ENCODE measurements around the gene LZIC. TPM values are rescaled to one million over a fixed set of nuclear protein-coding genes. Genes with fewer than 3 reads are reported as not detected.

Gene LZIC
- total and polyA plus RNA-seq, 9 of the 15 experiments (the other 6 are each of a cell fraction or from before 2014, with no cell fraction given): 32.9 to 109 (median 61.7) TPM

DNA sequence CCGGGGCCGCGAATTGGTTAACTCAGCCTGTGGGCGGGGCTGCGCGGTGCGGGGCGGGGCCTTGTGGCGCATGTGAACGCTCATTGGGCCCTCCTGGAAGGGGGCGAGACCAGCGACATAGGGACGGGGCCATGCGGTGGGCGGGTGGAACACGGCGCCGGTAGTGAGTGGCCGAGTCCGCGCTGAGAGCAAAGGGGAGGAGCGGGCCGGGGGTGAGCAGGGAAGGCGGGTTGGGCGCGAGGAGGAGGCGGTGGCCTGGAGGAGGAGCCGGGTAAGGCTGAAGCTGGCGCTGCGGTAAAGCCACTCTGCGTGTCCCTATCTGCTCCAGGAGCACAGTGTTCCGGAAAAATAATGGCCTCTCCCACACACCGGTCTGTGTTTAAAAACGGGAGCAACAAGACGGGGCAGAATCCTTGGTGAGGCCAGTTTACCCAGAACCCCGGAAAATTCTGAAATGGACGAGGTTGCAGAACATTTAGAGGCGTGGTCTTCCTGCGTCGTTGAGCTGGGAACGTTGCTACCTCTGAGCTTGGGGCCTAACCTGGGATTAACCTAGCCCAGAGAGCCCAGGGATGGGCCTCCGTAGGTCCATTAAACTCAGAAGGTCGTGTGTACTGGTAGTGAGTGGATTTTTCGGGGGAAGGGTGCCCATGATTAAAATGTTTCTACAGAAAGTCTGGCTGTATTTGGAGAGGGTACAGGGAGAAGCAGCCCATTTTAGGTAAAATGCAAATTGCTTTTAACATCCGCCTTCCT is 32.6 kb downstream of the LZIC start (continued):
- peak; percentile 84 for TF ChIP-seq NFRKB (IDR thresholded peaks at IDR 0.05; ENCODE audit: low read depth)
- TF ChIP-seq ARHGAP35 (IDR thresholded peaks at IDR 0.05; ENCODE audit: partially characterized antibody): no peak
- no peak for TF ChIP-seq ILK (tag; IDR thresholded peaks at IDR 0.05; ENCODE audit: borderline replicate concordance, low read depth)
- peak; percentile 65 for TF ChIP-seq HNRNPLL (IDR thresholded peaks at IDR 0.05; ENCODE audit: low read depth, low read length, poor library complexity, severe bottlenecking)
- peak; percentile 46; the same call in 1 of the 2 replicates for TF ChIP-seq NFXL1 (CRISPR knock-in tag; IDR thresholded peaks at IDR 0.05)
- TF ChIP-seq ILF3 (IDR thresholded peaks at IDR 0.05; ENCODE audit: borderline replicate concordance): no peak
- TF ChIP-seq, protein P1, sequence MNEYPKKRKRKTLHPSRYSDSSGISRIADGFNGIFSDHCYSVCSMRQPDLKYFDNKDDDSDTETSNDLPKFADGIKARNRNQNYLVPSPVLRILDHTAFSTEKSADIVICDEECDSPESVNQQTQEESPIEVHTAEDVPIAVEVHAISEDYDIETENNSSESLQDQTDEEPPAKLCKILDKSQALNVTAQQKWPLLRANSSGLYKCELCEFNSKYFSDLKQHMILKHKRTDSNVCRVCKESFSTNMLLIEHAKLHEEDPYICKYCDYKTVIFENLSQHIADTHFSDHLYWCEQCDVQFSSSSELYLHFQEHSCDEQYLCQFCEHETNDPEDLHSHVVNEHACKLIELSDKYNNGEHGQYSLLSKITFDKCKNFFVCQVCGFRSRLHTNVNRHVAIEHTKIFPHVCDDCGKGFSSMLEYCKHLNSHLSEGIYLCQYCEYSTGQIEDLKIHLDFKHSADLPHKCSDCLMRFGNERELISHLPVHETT (CRISPR knock-in tag; conservative IDR thresholded peaks at IDR 0.05 in 1 of 2, IDR thresholded peaks at IDR 0.05 in 1 of 2): peak in 1 of 2 experiments; percentile 69; a peak in 1 of 4 replicates
- TF ChIP-seq ETV5 (CRISPR knock-in tag; IDR thresholded peaks at IDR 0.05; ENCODE audit: low read depth): no peak; the same call in 1 of the 2 replicates
- TF ChIP-seq TAF7 (tag; IDR thresholded peaks at IDR 0.05): peak; percentile 87
- no peak for TF ChIP-seq ZNF212 (CRISPR knock-in tag; IDR thresholded peaks at IDR 0.05)
- TF ChIP-seq PTBP1 (IDR thresholded peaks at IDR 0.05; ENCODE audit: low read depth, low read length): no peak
- TF ChIP-seq, protein P2, sequence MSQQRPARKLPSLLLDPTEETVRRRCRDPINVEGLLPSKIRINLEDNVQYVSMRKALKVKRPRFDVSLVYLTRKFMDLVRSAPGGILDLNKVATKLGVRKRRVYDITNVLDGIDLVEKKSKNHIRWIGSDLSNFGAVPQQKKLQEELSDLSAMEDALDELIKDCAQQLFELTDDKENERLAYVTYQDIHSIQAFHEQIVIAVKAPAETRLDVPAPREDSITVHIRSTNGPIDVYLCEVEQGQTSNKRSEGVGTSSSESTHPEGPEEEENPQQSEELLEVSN (IDR thresholded peaks at IDR 0.05; ENCODE audit: borderline replicate concordance in 1 of 2, extremely low read depth in 1 of 2, insufficient read depth in 1 of 2, insufficient read length in 1 of 2, low read depth in 1 of 2, low read length in 1 of 2, poor library complexity in 1 of 2, severe bottlenecking in 1 of 2): peak in 1 of 2 experiments; percentile 5
- no peak for TF ChIP-seq STAT5B (CRISPR knock-in tag; IDR thresholded peaks at IDR 0.05)
- TF ChIP-seq ATF1 (CRISPR knock-in tag; IDR thresholded peaks at IDR 0.05): no peak
- peak; percentile 83 for TF ChIP-seq ATF1 (tag; IDR thresholded peaks at IDR 0.05)
- peak; percentile 79 for TF ChIP-seq SAP30 (IDR thresholded peaks at IDR 0.05; ENCODE audit: borderline replicate concordance, insufficient read depth, low read depth, low read length, poor library complexity, severe bottlenecking)
- TF ChIP-seq ZNF79 (CRISPR knock-in tag; IDR thresholded peaks at IDR 0.05; ENCODE audit: low read depth): peak; percentile 29; the same call in 1 of the 2 replicates
- TF ChIP-seq POLR2AphosphoS5 (IDR thresholded peaks at IDR 0.05; ENCODE audit: control insufficient read depth, insufficient read depth, low read depth, low read length): peak; percentile 70
- no peak for TF ChIP-seq ZNF282 (CRISPR knock-in tag; IDR thresholded peaks at IDR 0.05)
- TF ChIP-seq, protein P3, sequence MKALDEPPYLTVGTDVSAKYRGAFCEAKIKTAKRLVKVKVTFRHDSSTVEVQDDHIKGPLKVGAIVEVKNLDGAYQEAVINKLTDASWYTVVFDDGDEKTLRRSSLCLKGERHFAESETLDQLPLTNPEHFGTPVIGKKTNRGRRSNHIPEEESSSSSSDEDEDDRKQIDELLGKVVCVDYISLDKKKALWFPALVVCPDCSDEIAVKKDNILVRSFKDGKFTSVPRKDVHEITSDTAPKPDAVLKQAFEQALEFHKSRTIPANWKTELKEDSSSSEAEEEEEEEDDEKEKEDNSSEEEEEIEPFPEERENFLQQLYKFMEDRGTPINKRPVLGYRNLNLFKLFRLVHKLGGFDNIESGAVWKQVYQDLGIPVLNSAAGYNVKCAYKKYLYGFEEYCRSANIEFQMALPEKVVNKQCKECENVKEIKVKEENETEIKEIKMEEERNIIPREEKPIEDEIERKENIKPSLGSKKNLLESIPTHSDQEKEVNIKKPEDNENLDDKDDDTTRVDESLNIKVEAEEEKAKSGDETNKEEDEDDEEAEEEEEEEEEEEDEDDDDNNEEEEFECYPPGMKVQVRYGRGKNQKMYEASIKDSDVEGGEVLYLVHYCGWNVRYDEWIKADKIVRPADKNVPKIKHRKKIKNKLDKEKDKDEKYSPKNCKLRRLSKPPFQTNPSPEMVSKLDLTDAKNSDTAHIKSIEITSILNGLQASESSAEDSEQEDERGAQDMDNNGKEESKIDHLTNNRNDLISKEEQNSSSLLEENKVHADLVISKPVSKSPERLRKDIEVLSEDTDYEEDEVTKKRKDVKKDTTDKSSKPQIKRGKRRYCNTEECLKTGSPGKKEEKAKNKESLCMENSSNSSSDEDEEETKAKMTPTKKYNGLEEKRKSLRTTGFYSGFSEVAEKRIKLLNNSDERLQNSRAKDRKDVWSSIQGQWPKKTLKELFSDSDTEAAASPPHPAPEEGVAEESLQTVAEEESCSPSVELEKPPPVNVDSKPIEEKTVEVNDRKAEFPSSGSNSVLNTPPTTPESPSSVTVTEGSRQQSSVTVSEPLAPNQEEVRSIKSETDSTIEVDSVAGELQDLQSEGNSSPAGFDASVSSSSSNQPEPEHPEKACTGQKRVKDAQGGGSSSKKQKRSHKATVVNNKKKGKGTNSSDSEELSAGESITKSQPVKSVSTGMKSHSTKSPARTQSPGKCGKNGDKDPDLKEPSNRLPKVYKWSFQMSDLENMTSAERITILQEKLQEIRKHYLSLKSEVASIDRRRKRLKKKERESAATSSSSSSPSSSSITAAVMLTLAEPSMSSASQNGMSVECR (CRISPR knock-in tag; IDR thresholded peaks at IDR 0.05): peak; percentile 48; the same call in 1 of the 2 replicates

Measured in K562 (cell line).